GM18517 (cell line): ENCODE data around the gene FAM13B.
"Not testable (repeated sequence)": the region's sequence is repeated elsewhere in the genome, so short reads cannot be mapped to it uniquely, and the experiment has no call there.

Experiments used
- ATAC-seq: cut with Tn5 transposase; IDR thresholded peaks from one replicate; pipeline ENCODE4 v1.9.1; 2021; ENCODE audit warnings: mild to moderate bottlenecking, moderate library complexity; ENCODE audit not compliant: unreplicated experiment

Gene FAM13B

GRCh38 chr5:138035605-138036537 lies 3.0 kb upstream of the FAM13B start:
- peak; percentile 51 for ATAC-seq

GRCh38 chr5:138033907-138034306 lies 1.0 kb upstream of the FAM13B start:
- no peak for ATAC-seq

- peak; percentile 1 for ATAC-seq
Observed at GRCh38 chr5:138033386-138033808, 518 bp upstream of the FAM13B start.

GRCh38 chr5:138032028-138032571 lies 779 bp downstream of the FAM13B start:
- peak; percentile 43 for ATAC-seq

GRCh38 chr5:138029944-138030343 lies 2.9 kb downstream of the FAM13B start:
- ATAC-seq, result no peak

GRCh38 chr5:138029501-138029900 lies 3.4 kb downstream of the FAM13B start:
- peak; percentile 26 for ATAC-seq

- no peak for ATAC-seq
Observed at GRCh38 chr5:138028971-138029365, 3.9 kb downstream of the FAM13B start.

GRCh38 chr5:138028262-138028970 lies 4.5 kb downstream of the FAM13B start:
- ATAC-seq, result not testable (repeated sequence)

- ATAC-seq, result not testable (repeated sequence)
Observed at GRCh38 chr5:138026793-138027192, 6.1 kb downstream of the FAM13B start.

- ATAC-seq, result no peak
Observed at GRCh38 chr5:138025285-138025684, 7.6 kb downstream of the FAM13B start.

GRCh38 chr5:138024117-138024516 lies 8.8 kb downstream of the FAM13B start:
- no peak for ATAC-seq

GRCh38 chr5:138022912-138023311 lies 10.0 kb downstream of the FAM13B start:
- no peak for ATAC-seq

- no peak for ATAC-seq
Observed at GRCh38 chr5:138021771-138022170, 11.1 kb downstream of the FAM13B start.

GRCh38 chr5:138018849-138019248 lies 14.0 kb downstream of the FAM13B start:
- no peak for ATAC-seq

GRCh38 chr5:138015916-138016315 lies 17.0 kb downstream of the FAM13B start:
- no peak for ATAC-seq

- ATAC-seq, result no peak
Observed at GRCh38 chr5:138011991-138012390, 20.9 kb downstream of the FAM13B start.

GRCh38 chr5:138000102-138000723 lies 32.7 kb downstream of the FAM13B start:
- ATAC-seq, result no peak

GRCh38 chr5:137997726-137998213 lies 35.1 kb downstream of the FAM13B start:
- peak; percentile 69 for ATAC-seq

GRCh38 chr5:137995749-137996128 lies 37.1 kb downstream of the FAM13B start:
- no peak for ATAC-seq

- ATAC-seq, result no peak
Observed at GRCh38 chr5:137995077-137995748, 37.7 kb downstream of the FAM13B start.
